GM19328 (cell line): Measurements from ENCODE around the gene APBA2.
"Not testable (repeated sequence)": the region's sequence is repeated elsewhere in the genome, so short reads cannot be mapped to it uniquely, and the experiment has no call there.

Source experiments
- ATAC-seq: cut with Tn5 transposase; IDR thresholded peaks from one replicate; pipeline ENCODE4 v1.9.1; 2021; ENCODE audit warnings: mild to moderate bottlenecking, moderate library complexity; ENCODE audit not compliant: unreplicated experiment

Gene APBA2

GRCh38 chr15:28994831-28995596, 109.2 kb downstream of the APBA2 start:
- no peak for ATAC-seq

- no peak for ATAC-seq
Measured at GRCh38 chr15:28995705-28996104, 109.9 kb downstream of the APBA2 start.

DNA sequence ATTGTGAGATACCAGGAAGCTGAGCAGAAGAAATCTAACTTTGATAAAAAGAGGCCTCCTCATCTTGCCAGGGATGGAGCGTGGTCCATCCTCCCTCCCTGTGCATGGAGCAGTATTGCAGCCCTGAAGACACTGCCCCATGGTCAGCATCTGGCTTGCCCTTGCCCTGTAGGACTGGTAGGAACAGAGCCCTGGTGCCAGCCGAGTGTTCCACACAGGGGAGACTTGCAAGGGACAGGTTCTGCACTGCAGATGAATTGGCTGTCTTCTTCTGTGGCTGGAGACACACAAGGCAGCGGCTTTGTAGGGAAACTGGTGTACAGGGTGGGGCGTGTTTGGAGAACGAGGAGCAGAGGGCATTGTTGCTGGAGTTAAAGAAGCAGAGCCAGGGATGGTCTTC, 110.5 kb downstream of the APBA2 start:
- ATAC-seq: no peak

DNA sequence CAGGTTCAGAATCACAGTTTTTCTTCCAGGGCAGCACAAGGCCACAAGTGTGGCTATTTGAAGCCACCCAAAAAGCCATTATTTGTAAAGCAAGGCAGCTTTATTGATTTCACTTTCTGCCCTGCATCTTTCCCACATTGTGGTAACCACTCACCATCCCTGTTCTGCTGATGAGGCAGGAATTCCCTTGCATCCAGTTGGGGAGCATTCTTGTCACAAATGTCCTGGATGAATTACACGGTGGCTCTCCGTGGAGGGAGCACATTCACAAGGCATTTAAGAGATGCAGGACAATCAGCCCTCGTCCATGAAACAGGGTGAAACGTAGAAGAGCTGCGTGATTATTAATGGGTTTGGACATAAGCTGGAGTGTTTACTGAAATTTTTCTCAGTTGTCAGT, 111.2 kb downstream of the APBA2 start:
- no peak for ATAC-seq

- ATAC-seq: no peak
Measured at GRCh38 chr15:28997791-28998190, 112.0 kb downstream of the APBA2 start.

GRCh38 chr15:28998511-28998910, 112.7 kb downstream of the APBA2 start:
- no peak for ATAC-seq

DNA sequence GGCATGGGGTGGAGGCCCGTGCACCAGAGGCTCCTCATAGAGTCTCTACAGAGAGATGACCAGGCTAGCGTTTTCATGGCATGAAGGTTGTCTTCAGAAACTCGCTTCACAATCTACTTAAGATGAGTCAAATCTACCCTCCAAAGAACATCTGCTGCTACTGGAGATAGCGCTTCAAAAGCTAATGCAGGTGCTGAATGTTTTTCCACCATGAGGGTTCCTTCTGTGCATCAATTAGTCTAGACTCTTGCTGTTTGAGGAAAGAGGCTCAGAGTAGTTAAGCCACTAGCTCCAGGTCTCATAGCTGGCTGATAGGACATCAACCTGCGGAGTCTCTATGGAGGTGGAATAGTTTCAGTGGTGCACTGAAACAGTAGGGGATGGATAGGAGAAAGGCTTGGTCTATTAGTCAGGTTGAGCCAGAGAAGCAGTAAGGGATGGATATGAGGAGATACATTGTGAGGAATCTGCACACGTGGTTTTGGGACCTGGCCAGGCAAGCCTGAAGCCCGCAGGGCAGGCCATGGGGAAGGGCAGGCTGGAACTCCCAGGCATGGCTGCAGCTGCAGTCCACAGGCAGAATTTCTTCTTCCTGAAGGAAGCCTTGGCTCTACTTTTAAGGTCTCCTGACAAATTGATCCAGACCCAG, 117.5 kb downstream of the APBA2 start:
- ATAC-seq: no peak

DNA sequence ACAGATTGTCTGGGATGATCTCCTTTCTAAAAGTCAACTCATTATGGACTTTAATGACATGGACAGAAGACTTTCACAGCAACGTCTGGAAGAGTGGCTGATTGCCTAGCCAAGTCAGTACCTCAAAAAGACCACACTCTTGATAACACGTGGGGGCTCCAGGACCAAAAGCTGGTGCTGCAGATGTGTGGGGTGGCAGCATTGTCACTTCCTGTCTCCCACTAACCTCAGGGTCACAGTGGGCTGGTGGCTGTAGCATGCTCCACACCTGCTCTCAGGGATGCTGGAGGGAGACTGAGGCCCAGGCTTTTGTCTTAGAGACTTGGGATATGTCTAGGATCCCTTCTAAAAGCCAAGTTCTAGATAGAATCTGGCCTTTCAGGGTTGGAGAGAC, 118.1 kb downstream of the APBA2 start:
- no peak for ATAC-seq

DNA sequence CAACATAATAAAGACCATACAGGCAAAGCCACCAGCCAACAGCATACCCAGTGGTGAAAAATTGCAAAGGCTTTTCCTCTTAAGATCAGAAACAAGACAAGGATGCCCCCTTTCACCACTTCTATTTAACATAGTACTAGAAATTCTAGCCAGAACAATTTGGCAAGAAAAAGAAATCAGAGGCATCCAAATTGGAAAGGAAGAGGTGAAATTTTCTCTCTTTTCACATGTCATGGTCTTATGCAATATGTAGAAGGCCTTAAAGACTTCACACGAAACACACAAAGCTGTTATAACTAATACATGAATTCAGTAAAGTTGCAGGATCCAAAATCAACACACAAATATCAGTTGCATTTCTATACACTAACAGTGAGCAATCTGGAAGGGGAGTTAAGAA, 120.2 kb downstream of the APBA2 start:
- no peak for ATAC-seq

DNA sequence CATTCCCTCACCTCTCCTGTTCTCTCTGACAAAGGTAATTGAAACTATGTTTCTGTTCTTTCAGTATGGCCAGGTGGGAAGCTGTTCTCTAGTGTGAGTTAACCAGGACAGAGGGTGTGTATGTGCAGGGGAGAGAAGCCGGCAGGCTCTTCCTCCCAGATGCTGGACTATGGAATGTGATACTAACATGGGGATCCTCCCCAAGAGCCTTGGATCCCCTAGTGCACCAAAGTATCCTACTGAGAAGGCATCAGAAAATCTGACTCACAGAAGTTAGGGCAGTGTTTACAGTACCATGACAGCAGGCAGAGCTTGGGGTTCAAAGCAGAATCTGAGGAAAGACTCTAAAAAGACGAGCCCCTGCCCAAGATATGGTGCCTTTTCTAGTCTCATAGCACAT, 123.1 kb downstream of the APBA2 start:
- ATAC-seq: no peak

- no peak for ATAC-seq
Measured at GRCh38 chr15:29012097-29012496, 126.3 kb downstream of the APBA2 start.

DNA sequence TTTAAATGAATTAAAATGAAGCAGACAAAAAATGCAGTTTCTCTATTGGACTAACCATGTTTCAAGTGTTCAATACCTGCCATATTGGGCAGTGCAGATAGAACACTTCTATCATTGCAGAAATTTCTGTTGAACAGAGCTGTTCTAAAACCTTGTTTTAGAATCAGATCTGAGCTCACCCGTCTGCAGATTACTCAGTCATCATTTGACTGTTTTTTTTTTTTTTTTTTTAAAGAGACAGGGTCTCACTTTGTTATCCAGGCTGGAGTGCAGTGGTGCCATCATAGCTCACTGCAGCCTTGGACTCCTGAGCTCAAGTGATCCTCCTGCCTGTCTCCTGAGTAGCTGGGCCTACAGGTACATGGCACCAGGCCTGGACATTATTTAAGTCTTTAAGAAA, 128.7 kb downstream of the APBA2 start:
- no peak for ATAC-seq

DNA sequence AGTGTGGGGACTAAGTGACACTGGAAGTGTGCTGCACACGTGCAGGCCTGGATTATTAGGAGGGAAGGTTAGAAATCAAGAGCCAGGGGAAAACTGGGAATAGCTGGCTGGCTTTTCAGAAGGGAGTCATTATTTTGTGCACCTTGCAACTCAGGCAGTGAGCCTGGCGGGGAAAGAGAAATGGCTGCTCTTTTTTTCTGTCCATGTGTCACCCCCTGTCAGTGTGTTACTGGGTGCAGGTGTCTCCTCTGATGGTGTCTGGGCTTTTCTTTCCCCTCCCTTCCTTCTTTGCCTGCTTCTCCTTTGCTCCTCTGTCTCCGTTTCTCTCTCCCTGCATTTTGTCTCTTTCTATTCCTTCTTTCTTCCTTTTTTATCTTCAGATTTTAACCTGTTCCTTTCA, 130.7 kb downstream of the APBA2 start:
- no peak for ATAC-seq

DNA sequence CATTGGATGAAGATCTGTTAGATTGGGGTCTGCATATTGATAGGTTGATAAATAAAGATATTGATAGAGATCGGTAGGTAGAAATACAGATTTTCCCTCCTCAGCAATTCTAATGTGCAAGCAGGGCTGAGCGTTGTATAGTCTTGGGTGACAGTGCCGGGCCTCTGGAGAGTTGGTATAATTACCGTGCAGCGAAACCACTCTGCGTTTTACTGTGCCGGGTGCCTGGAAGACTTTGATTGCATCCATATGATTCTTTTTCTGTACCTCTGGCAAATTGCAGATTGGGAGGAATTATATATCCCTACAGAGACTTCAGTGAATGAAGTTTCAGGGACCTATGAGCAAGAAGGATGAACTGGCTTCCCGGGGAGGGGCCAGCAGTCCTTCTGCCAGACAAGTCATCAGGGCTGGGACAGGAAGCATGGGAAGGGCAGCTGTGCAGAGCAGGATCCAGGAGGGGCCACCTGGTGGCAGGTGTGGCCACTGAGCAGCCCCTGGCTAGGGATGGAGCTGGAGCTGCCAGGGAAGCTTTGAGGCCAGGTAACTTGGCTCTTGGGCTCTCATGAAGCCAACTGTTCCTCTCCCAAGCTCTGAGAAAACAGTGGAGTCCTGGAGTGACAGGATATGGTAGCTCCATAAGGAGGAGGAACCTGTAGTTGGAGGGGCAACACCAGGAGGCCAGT, 132.5 kb downstream of the APBA2 start:
- no peak for ATAC-seq

DNA sequence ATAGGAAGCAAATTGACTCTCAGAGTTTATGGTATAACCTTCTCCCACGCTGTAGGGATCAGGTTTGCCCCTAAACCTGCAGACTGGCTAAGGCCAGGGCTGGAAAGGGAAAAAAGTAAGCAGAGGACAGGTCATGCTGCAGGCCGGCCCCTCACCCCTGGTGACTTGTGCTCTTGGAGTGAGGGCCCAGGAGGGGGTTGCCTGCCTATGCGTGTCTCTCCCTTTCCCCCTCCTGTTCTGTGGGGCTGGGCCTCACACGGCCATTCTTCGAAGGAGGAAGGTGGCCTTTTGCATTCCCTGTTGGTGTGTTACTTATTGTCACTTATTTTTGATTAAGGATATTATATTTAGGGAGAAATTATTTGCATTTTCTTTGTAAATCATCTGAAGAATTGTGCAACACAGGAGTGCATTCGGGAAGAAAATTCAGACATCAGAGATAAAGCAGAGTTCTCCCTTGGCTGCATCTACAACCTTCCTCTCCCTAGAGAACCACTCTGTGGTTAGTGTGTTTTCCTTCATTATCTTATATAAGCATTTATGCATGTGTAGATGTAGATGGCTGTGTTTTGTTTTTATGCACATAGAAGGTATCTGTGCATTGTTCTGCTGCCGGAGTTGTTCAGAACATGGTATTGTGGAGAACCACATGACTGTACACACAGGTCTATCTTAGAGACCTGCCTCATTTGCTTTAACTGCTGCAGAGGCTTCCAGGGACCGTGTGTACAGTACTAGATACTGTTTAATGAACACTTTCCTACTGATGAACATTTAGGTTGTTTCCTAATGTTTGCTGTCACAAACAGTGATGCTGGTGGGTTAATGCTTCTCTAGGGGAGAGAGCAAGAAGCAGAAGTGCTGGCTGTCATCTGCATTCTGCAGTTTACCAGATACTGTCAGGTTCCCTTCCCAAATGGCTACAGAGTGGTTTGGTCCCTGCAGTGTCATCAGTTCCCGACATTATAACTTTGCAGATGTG, 133.5 kb downstream of the APBA2 start:
- ATAC-seq: no peak

DNA sequence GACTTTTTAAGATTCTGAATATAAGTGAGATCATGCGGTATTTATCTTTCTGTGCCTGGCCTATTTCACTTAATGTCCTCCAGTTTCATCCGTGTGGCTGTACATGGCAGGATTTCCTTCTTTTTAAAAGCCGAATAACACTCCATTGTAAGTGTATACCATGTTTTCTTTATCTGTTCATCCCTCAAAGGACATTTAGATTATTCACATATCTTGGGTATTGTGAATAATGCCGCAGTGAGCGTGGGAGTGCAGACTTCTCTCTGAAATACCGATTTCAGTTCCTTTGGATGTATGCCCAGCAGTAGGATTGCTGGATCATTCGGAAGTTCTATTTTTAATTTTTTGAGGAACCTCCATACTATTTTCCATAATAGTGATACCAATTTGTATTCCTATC, 136.1 kb downstream of the APBA2 start:
- no peak for ATAC-seq

DNA sequence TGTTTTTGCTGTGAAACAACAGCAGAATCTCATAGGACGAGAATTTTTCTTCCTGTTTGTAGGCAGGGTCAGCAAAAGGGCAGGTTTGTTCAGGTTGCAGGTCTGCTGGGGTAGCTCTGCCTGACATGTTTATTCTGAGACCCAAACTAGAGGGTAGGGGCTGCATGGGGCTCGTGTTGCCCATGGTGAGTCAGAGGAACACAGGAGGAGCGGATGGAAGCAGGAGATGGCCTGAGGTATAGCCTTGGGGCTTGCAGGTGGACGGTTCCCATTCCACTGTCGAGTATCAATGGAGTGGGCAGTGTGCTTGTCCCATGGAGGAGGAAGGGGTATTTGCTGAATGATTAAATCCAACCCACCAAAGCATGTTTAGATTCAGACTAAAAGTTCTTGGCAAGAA, 138.9 kb downstream of the APBA2 start:
- no peak for ATAC-seq

GRCh38 chr15:29025411-29025810, 139.6 kb downstream of the APBA2 start:
- not testable (repeated sequence) for ATAC-seq

GRCh38 chr15:29028158-29028557, 142.4 kb downstream of the APBA2 start:
- not testable (repeated sequence) for ATAC-seq

DNA sequence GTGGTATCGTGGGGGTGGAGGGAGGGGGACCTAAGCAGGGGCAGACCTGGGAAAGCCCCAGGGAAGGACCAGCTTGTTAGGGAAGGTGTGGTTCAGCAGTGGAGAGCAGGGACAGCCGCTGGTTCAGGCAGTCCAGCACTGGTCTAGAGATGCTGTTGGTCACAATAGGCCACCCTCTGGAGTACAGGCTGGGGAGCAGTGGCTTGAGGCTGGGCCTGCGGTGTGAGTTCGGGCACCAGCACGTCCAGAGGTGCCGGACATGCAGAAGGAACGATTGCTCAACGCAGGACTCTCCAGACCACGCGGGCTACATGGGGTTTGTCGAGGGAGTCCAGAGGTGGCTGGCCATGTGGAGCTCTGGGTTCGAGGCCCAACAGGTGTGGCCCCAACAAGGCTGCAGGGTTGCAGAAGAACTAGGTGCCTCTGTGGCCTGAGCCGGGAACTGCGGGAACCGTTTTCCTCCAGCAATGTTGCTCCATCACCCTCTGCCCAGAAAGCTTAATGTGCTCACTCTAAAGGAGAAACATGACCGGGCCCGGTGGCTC, 143.9 kb downstream of the APBA2 start:
- no peak for ATAC-seq
